OCI-LY7 (cell line): ENCODE measurements around the gene CHD5.

Experiments
- EZH2phosphoT487 ChIP-seq: fragments of 200-600 bp; sonication (generic); IDR thresholded peaks from 2 replicates; pipeline ENCODE4 v1.6.1; 2018; ENCODE audit warnings: low read depth, borderline replicate concordance, mild to moderate bottlenecking, mixed run types, antibody characterized with exemption, low read length, moderate library complexity, mixed read lengths
- TF ChIP-seq, protein P1 (sequence below): fragments of 200-600 bp; sonication (generic); conservative IDR thresholded peaks from 2 replicates; pipeline ENCODE4 v1.5.1; 2014; ENCODE audit warnings: mild to moderate bottlenecking, antibody characterized with exemption, low read length, moderate library complexity, mixed read lengths

DNA sequence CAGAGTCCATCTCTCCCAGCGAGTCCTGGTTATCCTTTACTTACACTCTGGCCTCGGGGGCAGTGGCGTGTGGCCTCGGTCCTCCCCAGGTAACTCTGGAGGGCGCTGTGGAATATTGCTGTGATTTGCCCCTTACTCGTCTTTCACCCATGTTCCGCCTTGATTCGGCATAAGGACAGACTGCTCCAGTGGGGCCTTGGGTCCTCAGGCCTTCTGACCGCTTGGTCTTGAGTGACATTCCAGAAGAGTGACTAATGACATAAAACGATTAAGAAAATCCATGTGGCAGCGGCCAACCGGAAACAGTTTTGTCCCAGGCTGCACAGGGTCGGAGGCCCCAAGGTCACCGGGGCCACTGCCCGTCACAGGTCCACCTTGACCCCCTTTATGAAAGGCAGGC is 44.6 kb upstream of the CHD5 start:
- TF ChIP-seq, protein P1, sequence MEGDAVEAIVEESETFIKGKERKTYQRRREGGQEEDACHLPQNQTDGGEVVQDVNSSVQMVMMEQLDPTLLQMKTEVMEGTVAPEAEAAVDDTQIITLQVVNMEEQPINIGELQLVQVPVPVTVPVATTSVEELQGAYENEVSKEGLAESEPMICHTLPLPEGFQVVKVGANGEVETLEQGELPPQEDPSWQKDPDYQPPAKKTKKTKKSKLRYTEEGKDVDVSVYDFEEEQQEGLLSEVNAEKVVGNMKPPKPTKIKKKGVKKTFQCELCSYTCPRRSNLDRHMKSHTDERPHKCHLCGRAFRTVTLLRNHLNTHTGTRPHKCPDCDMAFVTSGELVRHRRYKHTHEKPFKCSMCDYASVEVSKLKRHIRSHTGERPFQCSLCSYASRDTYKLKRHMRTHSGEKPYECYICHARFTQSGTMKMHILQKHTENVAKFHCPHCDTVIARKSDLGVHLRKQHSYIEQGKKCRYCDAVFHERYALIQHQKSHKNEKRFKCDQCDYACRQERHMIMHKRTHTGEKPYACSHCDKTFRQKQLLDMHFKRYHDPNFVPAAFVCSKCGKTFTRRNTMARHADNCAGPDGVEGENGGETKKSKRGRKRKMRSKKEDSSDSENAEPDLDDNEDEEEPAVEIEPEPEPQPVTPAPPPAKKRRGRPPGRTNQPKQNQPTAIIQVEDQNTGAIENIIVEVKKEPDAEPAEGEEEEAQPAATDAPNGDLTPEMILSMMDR, result no peak
- no peak for TF ChIP-seq EZH2phosphoT487
